HG03575 (cell line): ENCODE measurements around the gene EXO1.
"Not testable (repeated sequence)": the region's sequence is repeated elsewhere in the genome, so short reads cannot be mapped to it uniquely, and the experiment has no call there.

Experiments used
- ATAC-seq: cut with Tn5 transposase; IDR thresholded peaks from one replicate; pipeline ENCODE4 v1.9.1; 2021; ENCODE audit not compliant: unreplicated experiment, insufficient number of reproducible peaks, low FRiP score; ENCODE audit errors: extremely low read depth

Gene EXO1

DNA sequence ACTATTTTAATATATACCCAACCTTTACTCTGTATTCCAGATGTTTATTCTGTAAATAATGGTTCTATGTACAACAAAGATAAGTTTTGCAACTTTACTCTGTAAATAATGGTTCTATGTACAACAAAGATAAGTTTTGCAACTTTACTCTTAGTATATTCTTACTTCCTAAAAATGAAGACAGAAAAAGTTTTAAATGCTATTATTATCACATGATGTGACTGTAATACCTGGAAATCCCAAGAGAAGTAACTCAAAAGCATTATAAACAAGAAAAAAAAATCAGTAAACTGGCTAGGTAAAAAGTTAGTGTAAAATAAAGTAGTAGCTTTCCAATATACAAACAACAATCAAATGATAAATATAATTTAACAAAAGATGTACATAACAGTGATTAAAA is 18.5 kb upstream of the EXO1 start:
- no peak for ATAC-seq

DNA sequence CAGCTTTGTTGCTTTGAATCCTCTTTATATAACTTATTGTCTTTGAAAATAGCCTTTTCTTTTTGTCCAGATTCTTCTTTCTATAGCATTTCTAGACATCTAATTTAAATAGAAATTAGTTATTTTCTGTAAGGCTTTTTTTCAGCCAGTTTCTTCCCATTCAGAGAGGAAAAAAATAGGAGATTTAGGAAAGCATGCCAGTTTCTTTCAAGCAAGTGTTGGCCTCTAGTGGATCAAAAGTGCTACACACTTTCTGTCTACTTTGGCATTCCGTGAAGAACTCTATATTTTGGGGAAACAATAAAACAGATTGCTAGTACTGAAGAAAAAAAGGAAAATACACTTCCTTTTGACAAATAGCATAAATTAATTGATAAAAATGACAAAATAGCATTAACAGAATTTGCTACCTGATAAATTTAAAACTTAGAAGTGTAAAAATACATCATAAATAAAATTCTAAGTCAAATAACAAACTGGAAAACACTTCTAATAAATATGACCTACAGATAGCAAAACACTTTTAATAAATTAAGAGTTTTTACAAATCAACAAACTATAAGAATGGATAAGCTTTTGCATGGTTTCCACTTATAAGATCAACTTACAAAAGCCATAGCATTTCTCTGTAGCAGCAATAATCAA is 13.1 kb upstream of the EXO1 start:
- ATAC-seq, result no peak

DNA sequence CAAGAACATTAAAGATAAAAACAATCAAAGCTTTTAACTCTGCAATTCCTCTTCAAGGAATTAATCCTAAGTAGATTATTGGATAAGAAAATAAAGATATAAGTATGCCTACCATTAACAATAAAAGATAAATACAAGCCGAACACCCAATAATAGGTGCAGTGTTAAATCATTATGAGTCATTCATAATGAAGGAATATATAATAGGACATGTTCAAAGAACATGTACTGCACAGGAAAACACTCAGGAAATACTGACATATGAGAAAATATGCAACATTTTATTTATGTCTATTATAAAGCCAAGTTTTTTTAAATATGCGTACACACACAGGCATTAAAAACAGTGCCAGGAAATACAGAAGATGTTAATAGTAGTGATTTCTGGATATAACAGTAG is 11.1 kb upstream of the EXO1 start:
- ATAC-seq, result no peak

DNA sequence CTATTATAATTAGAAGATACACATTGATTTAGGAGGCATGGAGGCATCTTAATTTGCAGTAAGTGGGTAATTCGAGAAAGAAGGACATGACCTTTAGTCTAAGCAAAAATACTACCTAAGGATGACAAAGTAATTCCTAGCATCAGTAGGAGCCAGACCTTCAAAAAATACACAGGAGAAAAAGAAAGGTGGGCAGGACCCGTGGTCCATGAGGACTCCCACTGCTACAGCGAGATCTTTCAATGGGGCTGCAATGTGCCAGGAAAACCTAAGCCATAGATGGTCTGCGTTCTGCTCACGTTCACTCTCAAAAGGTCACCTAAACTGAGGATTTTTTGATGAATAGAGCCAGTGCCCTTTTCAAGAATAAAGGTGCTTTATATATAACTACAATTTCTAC is 10.6 kb upstream of the EXO1 start:
- ATAC-seq, result no peak

DNA sequence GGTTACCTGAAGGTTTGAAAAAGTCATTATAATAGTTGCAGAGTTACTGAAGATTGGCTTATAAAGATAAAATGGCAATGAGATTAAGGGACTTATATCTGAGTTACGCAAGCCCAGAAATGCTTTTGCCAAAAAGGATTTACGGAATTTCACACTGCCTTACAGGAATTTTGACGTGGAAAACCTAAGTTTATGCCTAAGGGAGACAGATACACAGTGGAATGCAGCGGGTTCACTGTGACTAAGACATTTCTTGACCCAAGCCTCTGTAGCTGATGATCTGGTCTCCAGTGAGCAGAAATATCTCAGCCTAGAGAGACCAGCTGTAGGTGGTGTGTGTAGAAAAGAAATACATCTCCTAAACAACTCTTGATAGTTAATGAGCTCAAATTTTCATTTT is 10.1 kb upstream of the EXO1 start:
- ATAC-seq, result no peak

GRCh38 chr1:241838897-241839296 is 9.1 kb upstream of the EXO1 start:
- no peak for ATAC-seq

- no peak for ATAC-seq
Observed at GRCh38 chr1:241839369-241839979, 8.5 kb upstream of the EXO1 start.

DNA sequence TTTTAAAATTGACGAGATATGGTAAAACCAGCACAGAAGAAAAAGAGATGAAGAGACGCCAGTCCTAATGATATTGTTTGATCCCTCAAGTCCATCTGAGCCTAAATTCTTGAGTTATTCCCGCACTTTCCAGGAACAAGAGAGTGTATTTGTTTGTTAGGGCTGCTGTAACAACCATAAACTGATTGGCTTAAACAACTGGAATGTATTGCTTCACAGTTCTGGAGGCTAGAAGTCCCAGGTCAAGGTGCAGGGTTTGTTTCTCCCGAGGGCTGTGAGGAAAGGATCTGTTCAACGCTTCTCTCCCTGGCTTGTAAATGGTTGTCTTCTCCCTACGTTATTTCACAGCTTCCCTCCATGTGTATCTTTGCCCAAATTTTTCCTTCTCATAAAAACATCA is 7.8 kb upstream of the EXO1 start:
- no peak for ATAC-seq

DNA sequence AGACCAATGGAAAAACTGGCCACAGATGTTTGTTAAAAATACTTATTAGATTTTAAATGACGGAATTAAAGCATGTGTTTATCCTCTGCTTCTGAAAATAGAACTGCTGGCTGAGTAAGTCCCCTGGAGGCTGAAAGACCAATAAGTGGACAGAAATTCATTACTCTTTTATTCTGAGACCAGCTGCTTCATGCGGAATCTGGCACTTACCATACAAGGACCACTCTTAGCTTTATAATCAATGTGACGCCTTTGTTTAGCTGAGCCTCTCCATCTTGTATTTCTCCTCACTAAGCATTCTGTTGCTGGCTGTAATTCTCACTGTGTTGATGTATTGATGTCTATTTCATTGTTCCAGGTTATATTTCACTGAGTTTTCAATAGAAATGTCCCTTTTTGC is 6.3 kb upstream of the EXO1 start:
- ATAC-seq, result no peak

GRCh38 chr1:241842565-241842964 is 5.4 kb upstream of the EXO1 start:
- ATAC-seq, result no peak

- ATAC-seq, result no peak
Observed at GRCh38 chr1:241844593-241844992, 3.4 kb upstream of the EXO1 start.

DNA sequence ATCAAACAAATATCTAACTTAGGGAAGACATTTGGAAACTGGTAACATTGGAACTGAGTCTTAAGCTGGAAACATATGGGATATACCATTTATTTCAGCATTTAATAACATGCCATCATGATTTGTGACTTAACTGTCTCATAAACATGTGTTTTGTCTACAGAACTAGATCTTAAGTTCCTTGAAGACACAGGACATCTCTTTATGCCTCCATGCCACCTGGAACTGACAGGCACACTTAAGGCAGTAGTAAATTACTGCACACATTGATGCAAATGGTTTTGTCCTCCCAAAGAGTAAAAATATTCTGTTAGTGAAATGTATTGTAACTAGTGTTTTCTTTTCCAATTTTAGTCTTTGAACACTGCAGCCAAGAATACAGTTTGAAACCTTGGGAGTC is 1.6 kb upstream of the EXO1 start:
- ATAC-seq, result no peak

- ATAC-seq, result no peak
Observed at GRCh38 chr1:241846862-241847539, 1.0 kb upstream of the EXO1 start.

GRCh38 chr1:241847540-241847795 is 536 bp upstream of the EXO1 start:
- ATAC-seq, result no peak

DNA sequence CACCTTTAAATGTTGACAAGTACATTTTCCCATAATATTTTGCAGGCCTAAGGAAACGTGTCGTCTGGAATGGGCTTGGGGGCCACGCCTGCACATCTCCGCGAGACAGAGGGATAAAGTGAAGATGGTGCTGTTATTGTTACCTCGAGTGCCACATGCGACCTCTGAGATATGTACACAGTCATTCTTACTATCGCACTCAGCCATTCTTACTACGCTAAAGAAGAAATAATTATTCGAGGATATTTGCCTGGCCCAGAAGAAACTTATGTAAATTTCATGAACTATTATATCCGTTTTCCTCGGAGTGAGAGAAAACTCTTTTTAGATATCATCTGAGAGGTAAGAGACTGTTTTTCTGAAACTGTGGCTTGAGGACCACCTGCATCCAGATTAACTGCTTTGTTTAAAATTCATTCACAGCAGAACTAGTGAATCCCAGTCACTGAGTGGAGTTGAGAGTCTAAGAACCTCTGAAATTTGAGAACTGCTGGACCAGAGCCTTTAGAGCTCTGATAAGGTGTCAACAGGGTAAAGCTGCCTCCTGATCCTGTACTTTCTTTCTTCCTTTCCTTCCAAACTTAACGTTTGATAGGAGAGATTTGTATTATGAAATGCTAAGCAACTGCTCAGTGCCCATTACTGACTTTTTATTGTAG is 811 bp downstream of the EXO1 start:
- no peak for ATAC-seq

GRCh38 chr1:241849345-241849695 is 1.3 kb downstream of the EXO1 start:
- ATAC-seq, result no peak

DNA sequence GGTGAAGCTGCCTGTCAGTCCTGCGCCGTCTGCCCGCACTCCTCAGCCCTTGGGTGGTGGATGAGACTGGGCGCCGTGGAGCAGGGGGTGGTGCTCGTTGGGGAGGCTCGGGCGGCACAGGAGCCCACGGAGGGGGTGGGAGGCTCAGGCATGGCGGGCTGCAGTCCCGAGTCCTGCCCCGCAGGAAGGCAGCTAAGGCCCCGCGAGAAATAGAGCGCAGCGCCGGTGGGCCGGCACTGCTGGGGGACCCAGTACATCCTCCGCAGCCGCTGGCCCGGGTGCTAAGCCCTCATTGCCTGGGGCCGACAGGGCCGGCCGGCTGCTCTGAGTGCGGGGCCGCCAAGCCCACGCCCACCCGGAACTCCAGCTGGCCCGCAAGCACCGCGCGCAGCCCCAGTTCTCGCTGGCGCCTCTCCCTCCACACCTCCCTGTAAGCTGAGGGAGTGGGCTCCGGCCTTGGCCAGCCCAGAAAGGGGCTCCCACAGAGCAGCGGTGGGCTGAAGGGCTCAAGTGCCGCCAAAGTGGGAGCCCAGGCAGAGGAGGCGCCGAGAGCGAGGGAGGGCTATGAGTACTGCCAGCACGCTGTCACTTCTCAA is 7.6 kb downstream of the EXO1 start:
- ATAC-seq, result not testable (repeated sequence)

DNA sequence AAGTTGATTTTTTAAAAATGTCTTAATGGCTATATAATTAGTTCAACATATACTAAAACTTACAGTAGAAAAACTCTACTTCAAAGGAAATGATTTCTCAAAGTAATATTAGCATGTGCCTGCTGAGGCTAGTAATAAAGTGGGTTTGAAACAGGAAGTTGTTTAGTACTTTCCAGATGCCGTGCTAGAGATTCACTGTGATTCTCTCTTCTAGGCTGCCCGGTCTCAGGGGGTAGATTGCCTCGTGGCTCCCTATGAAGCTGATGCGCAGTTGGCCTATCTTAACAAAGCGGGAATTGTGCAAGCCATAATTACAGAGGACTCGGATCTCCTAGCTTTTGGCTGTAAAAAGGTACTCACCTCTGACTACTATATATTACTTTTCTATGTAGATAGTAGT is 9.1 kb downstream of the EXO1 start:
- ATAC-seq, result no peak

- no peak for ATAC-seq
Observed at GRCh38 chr1:241860922-241861321, 12.9 kb downstream of the EXO1 start.

DNA sequence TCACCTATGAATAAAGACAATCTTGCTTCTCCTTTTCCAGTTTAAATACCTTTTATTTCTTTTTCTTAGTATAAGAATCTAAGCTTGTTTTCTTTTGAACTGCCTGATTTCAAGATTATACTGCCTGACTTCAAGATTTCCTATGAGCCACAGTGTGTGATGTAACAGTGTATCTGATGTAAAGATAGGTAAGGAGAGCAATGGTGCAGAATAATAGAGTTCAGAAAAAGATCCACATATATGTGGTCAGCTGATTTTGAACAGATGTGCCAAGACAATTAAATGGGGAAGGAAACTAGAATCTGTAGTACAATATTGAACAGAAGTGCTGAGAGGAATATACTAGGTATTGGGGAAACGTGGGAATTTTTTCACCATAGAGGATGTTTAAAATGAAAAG is 21.0 kb downstream of the EXO1 start:
- no peak for ATAC-seq
